Measurements from ENCODE around the gene DCBLD1. TPM values are rescaled to one million over a fixed set of nuclear protein-coding genes. Genes with fewer than 3 reads are reported as not detected.
A peak's percentile ranks its signal among the peaks of the same experiment; 100 is the strongest.

The DCBLD1 gene
- total RNA-seq, 2 donors from 2014 or later: 1.0 to 3.1 TPM

DNA sequence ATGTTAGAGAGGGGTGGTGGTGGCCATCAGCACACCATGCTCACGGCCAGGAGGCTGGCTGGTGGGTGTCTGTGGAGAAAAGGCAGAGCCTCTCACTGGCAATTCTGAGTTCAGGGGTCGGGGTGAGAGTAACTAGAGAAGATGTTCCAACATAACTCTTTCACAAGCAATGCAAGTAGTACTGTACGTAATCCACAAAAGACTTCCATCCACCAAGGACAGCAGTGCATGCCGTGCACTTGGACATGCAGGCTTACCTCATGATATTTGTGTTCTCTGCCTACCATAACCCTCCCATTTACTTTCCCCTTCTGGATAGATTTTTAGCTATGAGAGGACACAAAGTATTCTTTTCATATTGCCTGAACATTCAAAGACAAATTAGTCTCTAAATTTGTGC lies 51.3 kb downstream of the DCBLD1 start:
- Mint-ChIP-seq H3K9me3 (no peaks in the 10 kb centered on the region), H3K27ac (no peak overlapping the region), H3K36me3 (peaks cover 0 to 9% of the 10 kb centered on the region in 2 donors)
- DNase-seq (ENCODE audit: low spot score in 2 of 2) (no peak), ATAC-seq (no peak)

DNA sequence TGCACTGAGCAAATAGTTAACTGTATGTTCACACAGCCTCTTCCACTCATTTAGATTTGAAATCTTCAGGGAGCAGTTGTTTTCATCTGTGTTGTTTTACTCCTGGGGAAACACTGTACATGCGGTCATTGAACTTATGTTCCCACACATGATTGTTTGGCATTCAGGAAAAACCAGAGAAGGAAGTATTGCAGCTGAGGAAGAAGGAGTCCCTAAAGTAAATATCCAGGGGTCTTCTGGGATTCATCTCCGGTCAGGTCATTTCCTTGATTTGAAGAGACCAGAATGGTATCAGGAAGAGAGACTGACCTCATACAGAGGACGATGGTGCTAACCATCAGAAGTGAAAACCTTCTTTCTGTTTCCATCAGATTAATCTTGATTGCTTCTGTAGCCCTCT lies 52.5 kb downstream of the DCBLD1 start:
- Mint-ChIP-seq H3K27ac (no peak overlapping the region), H3K36me3 (peaks cover 0 to 10% of the 10 kb centered on the region in 2 donors), H3K9me3 (no peaks in the 10 kb centered on the region)
- ATAC-seq: no peak
- DNase-seq (ENCODE audit: low spot score in 2 of 2): no peak

DNA sequence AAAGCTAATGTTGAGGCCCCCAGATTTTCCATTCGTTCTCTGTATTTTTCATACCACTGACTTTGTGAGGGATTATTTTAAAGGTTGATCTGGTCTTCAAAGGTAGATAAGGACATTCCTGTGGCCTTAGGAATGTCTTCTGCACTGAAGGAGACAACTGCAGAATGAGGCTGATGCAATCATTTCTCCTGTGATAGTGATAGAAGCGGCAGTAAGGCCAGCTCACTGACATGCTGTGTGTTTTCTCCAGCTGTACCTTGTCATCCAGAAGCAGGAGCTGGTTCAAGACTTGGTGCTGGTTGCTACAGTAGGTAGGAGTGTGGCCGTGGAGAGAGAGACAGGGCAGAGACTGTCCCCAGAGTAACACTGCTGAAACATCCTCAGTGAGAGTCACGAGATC lies 53.8 kb downstream of the DCBLD1 start:
- DNase-seq (ENCODE audit: low spot score in 2 of 2): no peak
- Mint-ChIP-seq H3K9me3 (no peaks in the 10 kb centered on the region), H3K36me3 (peaks cover 0 to 14% of the 10 kb centered on the region in 2 donors), H3K27ac (no peak overlapping the region)
- no peak for ATAC-seq

DNA sequence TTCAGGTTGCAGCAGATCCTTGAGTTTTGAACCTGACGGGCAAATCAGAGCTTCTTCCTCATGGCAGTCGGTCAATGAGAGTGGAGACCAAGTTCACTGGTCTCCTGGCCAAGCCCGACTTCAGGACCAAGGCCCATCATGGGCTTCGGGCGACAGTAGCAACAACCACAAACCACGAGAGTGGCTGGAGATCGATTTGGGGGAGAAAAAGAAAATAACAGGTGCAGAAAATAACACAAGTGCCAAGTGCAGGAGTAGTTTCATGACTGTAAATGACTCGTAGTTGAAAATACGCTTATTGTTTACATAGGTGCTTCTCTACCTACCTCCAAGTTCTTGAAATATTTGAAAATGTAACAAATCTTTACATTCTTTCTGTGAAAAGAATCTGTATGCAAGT lies 56.1 kb downstream of the DCBLD1 start:
- Mint-ChIP-seq H3K9me3 (no peaks in the 10 kb centered on the region), H3K36me3 (peaks cover 0 to 14% of the 10 kb centered on the region in 2 donors), H3K27ac (no peak overlapping the region)
- ATAC-seq: no peak
- DNase-seq (ENCODE audit: low spot score in 2 of 2): no peak

DNA sequence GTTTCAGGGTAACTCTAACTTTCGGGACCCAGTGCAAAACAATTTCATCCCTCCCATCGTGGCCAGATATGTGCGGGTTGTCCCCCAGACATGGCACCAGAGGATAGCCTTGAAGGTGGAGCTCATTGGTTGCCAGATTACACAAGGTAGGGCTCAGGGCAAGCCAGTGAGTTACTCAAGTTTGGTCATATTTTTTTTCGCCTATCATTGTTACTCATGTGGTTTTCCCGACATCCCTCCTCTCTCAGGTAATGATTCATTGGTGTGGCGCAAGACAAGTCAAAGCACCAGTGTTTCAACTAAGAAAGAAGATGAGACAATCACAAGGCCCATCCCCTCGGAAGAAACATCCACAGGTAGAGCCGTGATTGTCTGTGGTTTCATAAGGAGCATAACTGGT lies 58.2 kb downstream of the DCBLD1 start:
- H3K9me3 Mint-ChIP-seq: no peaks in the 10 kb centered on the region
- H3K36me3 Mint-ChIP-seq: peaks cover 0 to 14% of the 10 kb centered on the region in 2 donors
- no peak overlapping the region for H3K27ac Mint-ChIP-seq
- DNase-seq (ENCODE audit: low spot score in 2 of 2): no peak
- ATAC-seq: peak in 1 of 2 donors; percentile 32

DNA sequence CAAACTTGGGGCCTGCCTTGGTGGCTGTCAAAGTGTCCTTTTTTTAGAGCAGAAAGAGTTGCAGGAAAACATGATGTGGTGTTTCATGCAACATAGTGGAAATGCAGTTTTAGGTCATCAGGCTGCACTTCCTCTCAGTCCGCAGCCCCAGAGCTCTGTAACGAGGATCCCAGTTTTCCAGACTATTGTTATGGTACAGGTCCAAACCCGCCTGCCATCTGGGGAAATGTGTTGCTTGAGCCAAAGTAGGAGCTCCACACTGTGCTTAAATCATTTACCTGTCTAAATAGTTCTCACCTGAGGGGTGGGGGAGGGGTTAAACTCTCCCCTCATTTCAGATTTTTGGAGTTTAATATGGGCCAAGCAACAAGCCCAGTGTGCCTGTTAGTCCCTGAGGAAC lies 60.0 kb downstream of the DCBLD1 start:
- Mint-ChIP-seq H3K36me3 (peaks cover 0 to 14% of the 10 kb centered on the region in 2 donors), H3K27ac (no peak overlapping the region), H3K9me3 (no peaks in the 10 kb centered on the region)
- ATAC-seq (no peak), DNase-seq (ENCODE audit: low spot score in 2 of 2) (no peak)

GRCh38 chr6:117544716-117545115 lies 62.2 kb downstream of the DCBLD1 start:
- peaks cover 0 to 5% of the 10 kb centered on the region in 2 donors for H3K36me3 Mint-ChIP-seq
- H3K9me3 Mint-ChIP-seq: no peaks in the 10 kb centered on the region
- no peak for DNase-seq (ENCODE audit: low spot score in 2 of 2)
- no peak overlapping the region for H3K27ac Mint-ChIP-seq
- no peak for ATAC-seq

- H3K9me3 Mint-ChIP-seq: no peaks in the 10 kb centered on the region
- no peak overlapping the region for H3K27ac Mint-ChIP-seq
- peaks cover 0 to 3% of the 10 kb centered on the region in 2 donors for H3K36me3 Mint-ChIP-seq
- ATAC-seq: no peak
- no peak for DNase-seq (ENCODE audit: low spot score in 2 of 2)
Observed at GRCh38 chr6:117545161-117545595, 62.7 kb downstream of the DCBLD1 start.

GRCh38 chr6:117546674-117547073 lies 64.2 kb downstream of the DCBLD1 start:
- ATAC-seq: no peak
- H3K9me3 Mint-ChIP-seq: no peaks in the 10 kb centered on the region
- DNase-seq (ENCODE audit: low spot score in 2 of 2): no peak
- H3K36me3 Mint-ChIP-seq: no peaks in the 10 kb centered on the region
- no peak overlapping the region for H3K27ac Mint-ChIP-seq

- Mint-ChIP-seq H3K9me3 (no peaks in the 10 kb centered on the region), H3K36me3 (no peaks in the 10 kb centered on the region), H3K27ac (peak overlapping the region; percentile 59 to 72)
- DNase-seq (ENCODE audit: low spot score in 2 of 2) (peak; percentile 11 to 62), ATAC-seq (peak; percentile 56 to 65)
Observed at GRCh38 chr6:117547688-117548621, 65.5 kb downstream of the DCBLD1 start.

DNA sequence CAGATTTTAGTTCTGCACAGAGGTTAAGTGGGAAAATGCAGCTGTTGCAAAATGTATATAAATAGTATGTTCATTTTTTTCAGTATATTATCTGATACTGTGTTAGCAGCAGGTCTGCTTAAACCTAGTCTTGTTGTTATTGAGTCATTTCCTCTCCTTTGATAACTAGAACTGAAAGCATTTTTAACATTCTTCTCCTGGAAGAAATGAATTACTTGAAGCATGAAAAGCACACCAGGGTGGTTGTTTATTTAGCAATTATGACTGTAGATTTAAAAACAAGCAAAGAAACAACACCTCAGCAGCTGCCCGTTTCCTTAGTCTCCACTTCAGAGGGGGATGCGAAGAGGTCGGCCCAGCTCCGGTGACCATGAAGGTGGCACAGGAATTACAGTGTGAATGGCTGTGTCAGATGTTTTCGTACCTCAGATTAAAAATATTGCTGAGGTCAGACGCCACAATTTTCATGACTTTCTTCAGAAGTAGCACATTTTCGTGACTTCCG lies 66.4 kb downstream of the DCBLD1 start:
- Mint-ChIP-seq H3K36me3 (no peaks in the 10 kb centered on the region), H3K27ac (peak overlapping the region; percentile 65 to 72), H3K9me3 (no peaks in the 10 kb centered on the region)
- ATAC-seq: peak; percentile 60 to 86
- DNase-seq (ENCODE audit: low spot score in 2 of 2): peak in 1 of 2 donors; percentile 37

DNA sequence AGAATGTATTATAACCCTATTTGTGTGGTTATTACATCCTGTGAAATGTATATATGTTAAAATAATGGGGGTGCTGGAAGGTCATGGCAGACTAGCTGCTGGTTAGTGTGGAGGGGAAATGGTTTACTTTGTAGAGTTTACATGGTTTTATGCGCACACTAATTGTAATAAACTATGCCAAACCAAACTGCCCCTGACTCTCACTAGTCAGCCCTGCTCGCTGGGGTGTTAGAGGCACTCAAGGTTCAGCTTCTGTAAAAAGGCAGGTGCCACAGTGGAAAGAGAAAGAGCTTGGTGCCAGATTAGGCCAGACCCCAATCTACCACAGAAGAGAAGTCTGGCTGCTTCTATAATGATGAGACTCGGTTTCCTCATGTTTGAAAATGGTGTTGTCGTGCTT lies 67.1 kb downstream of the DCBLD1 start:
- DNase-seq (ENCODE audit: low spot score in 2 of 2): no peak
- Mint-ChIP-seq H3K36me3 (no peaks in the 10 kb centered on the region), H3K27ac (peak overlapping the region; percentile 65 to 72), H3K9me3 (no peaks in the 10 kb centered on the region)
- ATAC-seq: no peak

DNA sequence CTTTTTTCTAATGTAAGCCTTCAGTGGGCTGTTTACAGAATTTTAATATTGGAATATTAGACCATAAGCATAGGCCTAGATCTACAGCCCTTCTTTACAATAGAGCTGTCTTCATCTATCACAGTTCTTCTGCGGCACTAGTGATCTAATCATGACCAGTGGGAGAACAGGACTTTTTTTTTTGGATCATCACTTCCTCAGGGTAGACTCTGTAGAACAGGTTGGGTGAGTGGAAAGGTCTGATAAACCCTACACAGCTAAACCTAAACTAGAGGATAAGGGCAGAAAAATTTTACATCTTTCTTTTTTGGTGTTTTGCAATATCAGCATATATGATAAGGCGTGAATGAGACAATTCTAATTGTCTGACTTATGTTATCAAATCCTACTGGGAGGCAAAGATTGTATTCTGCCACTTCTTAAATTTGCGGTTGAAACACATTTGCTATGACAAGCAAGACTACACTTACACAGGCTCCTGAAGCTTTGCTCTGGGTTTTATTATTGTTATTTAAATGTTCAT lies 67.7 kb downstream of the DCBLD1 start:
- Mint-ChIP-seq H3K36me3 (no peaks in the 10 kb centered on the region), H3K9me3 (no peaks in the 10 kb centered on the region), H3K27ac (no peak overlapping the region)
- DNase-seq (ENCODE audit: low spot score in 2 of 2) (no peak), ATAC-seq (no peak)

GRCh38 chr6:117550618-117551242 lies 68.3 kb downstream of the DCBLD1 start:
- H3K9me3 Mint-ChIP-seq: no peaks in the 10 kb centered on the region
- ATAC-seq (no peak), DNase-seq (ENCODE audit: low spot score in 2 of 2) (no peak)
- H3K36me3 Mint-ChIP-seq: no peaks in the 10 kb centered on the region
- no peak overlapping the region for H3K27ac Mint-ChIP-seq

GRCh38 chr6:117552618-117553017 lies 70.1 kb downstream of the DCBLD1 start:
- H3K27ac Mint-ChIP-seq: no peak overlapping the region
- H3K36me3 Mint-ChIP-seq: no peaks in the 10 kb centered on the region
- DNase-seq (ENCODE audit: low spot score in 2 of 2) (no peak), ATAC-seq (no peak)
- no peaks in the 10 kb centered on the region for H3K9me3 Mint-ChIP-seq

GRCh38 chr6:117553142-117553541 lies 70.7 kb downstream of the DCBLD1 start:
- H3K27ac Mint-ChIP-seq: no peak overlapping the region
- ATAC-seq: no peak

GRCh38 chr6:117555262-117555849 lies 72.9 kb downstream of the DCBLD1 start:
- DNase-seq (ENCODE audit: low spot score in 2 of 2): no peak
- Mint-ChIP-seq H3K9me3 (no peaks in the 10 kb centered on the region), H3K27ac (no peak overlapping the region), H3K36me3 (no peaks in the 10 kb centered on the region)
- ATAC-seq: no peak

More at GRCh38 chr6:117553142-117553541, 70.7 kb downstream of the DCBLD1 start:
- Mint-ChIP-seq H3K36me3 (no peaks in the 10 kb centered on the region), H3K9me3 (no peaks in the 10 kb centered on the region)
- DNase-seq (ENCODE audit: low spot score in 2 of 2): no peak
